H9 (cell line): ENCODE measurements around the gene UQCRFS1. TPM values are rescaled to one million over a fixed set of nuclear protein-coding genes. Genes with fewer than 3 reads are reported as not detected.

Experiments
- DNase-seq: peaks from one replicate; pipeline ENCODE4 v3.0.0-alpha.2; 2017
- H2AFZ ChIP-seq: one replicate; pipeline ENCODE4 v1.6.1; 2013; ENCODE audit warnings: mild to moderate bottlenecking, low read length, control low read depth, moderate library complexity
- H2AK5ac ChIP-seq: 2 replicates; pipeline ENCODE4 v1.6.1; 2013; ENCODE audit warnings: low read length, control low read depth, mixed read lengths; ENCODE audit not compliant: insufficient read length
- H2BK120ac ChIP-seq: one replicate; pipeline ENCODE4 v1.6.1; 2013; ENCODE audit warnings: low read depth, mild to moderate bottlenecking, low read length, control low read depth, inconsistent platforms; ENCODE audit not compliant: poor library complexity, severe bottlenecking
- H2BK12ac ChIP-seq: 2 replicates; pipeline ENCODE4 v1.6.1; 2013; ENCODE audit warnings: low read length, control low read depth, mixed read lengths, low read depth; ENCODE audit not compliant: insufficient read length
- H2BK15ac ChIP-seq: 2 replicates; pipeline ENCODE4 v1.6.1; 2013; ENCODE audit warnings: low read depth, low read length, control low read depth
- H2BK20ac ChIP-seq: one replicate; pipeline ENCODE4 v1.6.1; 2013; ENCODE audit warnings: low read depth, mild to moderate bottlenecking, low read length, control low read depth, inconsistent platforms; ENCODE audit not compliant: poor library complexity, severe bottlenecking
- H2BK5ac ChIP-seq: 2 replicates; pipeline ENCODE4 v1.6.1; 2013; ENCODE audit warnings: low read length, control low read depth, mixed read lengths; ENCODE audit not compliant: insufficient read length
- H3K14ac ChIP-seq: 2 replicates; pipeline ENCODE4 v1.6.1; 2013; ENCODE audit warnings: low read length, control low read depth; ENCODE audit not compliant: insufficient read depth
- H3K18ac ChIP-seq: 2 replicates; pipeline ENCODE4 v1.6.1; 2013; ENCODE audit warnings: low read depth, mild to moderate bottlenecking, mixed read lengths, low read length, control low read depth; ENCODE audit not compliant: insufficient read length
- H3K23ac ChIP-seq: 2 replicates; pipeline ENCODE4 v1.6.1; 2013; ENCODE audit warnings: low read length, control low read depth, mixed read lengths, low read depth; ENCODE audit not compliant: insufficient read length
- H3K23me2 ChIP-seq: 2 replicates; pipeline ENCODE4 v1.6.1; 2013; ENCODE audit warnings: low read depth, mild to moderate bottlenecking, mixed read lengths, low read length, control low read depth; ENCODE audit not compliant: insufficient read length, poor library complexity, severe bottlenecking
- H3K27ac ChIP-seq: 2 replicates; pipeline ENCODE4 v1.5.1; 2013; ENCODE audit warnings: low read length, control low read depth, mixed read lengths, low read depth; ENCODE audit not compliant: insufficient read length
- H3K27me3 ChIP-seq: 2 replicates; pipeline ENCODE4 v1.6.1; 2013; ENCODE audit warnings: low read length, control low read depth, inconsistent platforms; ENCODE audit not compliant: insufficient read depth
- H3K4ac ChIP-seq: 2 replicates; pipeline ENCODE4 v1.6.1; 2013; ENCODE audit warnings: low read depth, mild to moderate bottlenecking, control low read depth, inconsistent platforms, low read length, moderate library complexity
- H3K4me1 ChIP-seq: 2 replicates; pipeline ENCODE4 v1.6.1; 2013; ENCODE audit warnings: low read length, control low read depth, inconsistent platforms; ENCODE audit not compliant: insufficient read depth
- H3K4me2 ChIP-seq: 2 replicates; pipeline ENCODE4 v1.6.1; 2013; ENCODE audit warnings: low read length, control low read depth, mixed read lengths; ENCODE audit not compliant: insufficient read length, insufficient read depth
- H3K56ac ChIP-seq: 2 replicates; pipeline ENCODE4 v1.6.1; 2013; ENCODE audit warnings: low read depth, mild to moderate bottlenecking, mixed read lengths, low read length, control low read depth; ENCODE audit not compliant: insufficient read length
- H3K79me1 ChIP-seq: 2 replicates; pipeline ENCODE4 v1.6.1; 2013; ENCODE audit warnings: low read depth, mild to moderate bottlenecking, moderate library complexity, low read length, control low read depth, inconsistent platforms; ENCODE audit not compliant: insufficient read depth, poor library complexity, severe bottlenecking
- H3K79me2 ChIP-seq: 2 replicates; pipeline ENCODE4 v1.6.1; 2013; ENCODE audit warnings: low read length, control low read depth, inconsistent platforms; ENCODE audit not compliant: insufficient read depth
- H3K9ac ChIP-seq: 2 replicates; pipeline ENCODE4 v1.6.1; 2013; ENCODE audit warnings: low read length, control low read depth, mixed read lengths; ENCODE audit not compliant: insufficient read length; ENCODE audit errors: extremely low read depth
- H3K9me3 ChIP-seq: one replicate; pipeline ENCODE4 v1.6.1; 2013; ENCODE audit warnings: low read depth, low read length, inconsistent platforms; ENCODE audit not compliant: control insufficient read depth
- H3T11ph ChIP-seq: one replicate; pipeline ENCODE4 v1.6.1; 2013; ENCODE audit warnings: mild to moderate bottlenecking, low read length, control low read depth, inconsistent platforms
- H4K20me1 ChIP-seq: one replicate; pipeline ENCODE4 v1.6.1; 2013; ENCODE audit not compliant: control insufficient read depth, insufficient read length, insufficient read depth
- H4K5ac ChIP-seq: 2 replicates; pipeline ENCODE4 v1.6.1; 2013; ENCODE audit warnings: low read depth, mild to moderate bottlenecking, mixed read lengths, low read length, control low read depth; ENCODE audit not compliant: insufficient read length
- H4K8ac ChIP-seq: replicated peaks from 2 replicates; pipeline ENCODE4 v1.6.1; 2013; ENCODE audit warnings: low read length, control low read depth, mixed read lengths, low read depth; ENCODE audit not compliant: insufficient read length
- H4K91ac ChIP-seq: 2 replicates; pipeline ENCODE4 v1.6.1; 2013; ENCODE audit warnings: low read depth, mild to moderate bottlenecking, moderate library complexity, mixed read lengths, low read length, control low read depth; ENCODE audit not compliant: insufficient read length
- H3K27ac Mint-ChIP-seq, 3 experiments: 2 replicates in 2 of 3; 3 replicates in 1 of 3; pipeline ENCODE4 v1.8.0; 2020 to 2021; ENCODE audit warnings: mixed read lengths in 3 of 3, mild to moderate bottlenecking in 1 of 3, moderate library complexity in 1 of 3
- H3K27me3 Mint-ChIP-seq: 2 replicates; pipeline ENCODE4 v1.8.0; 2021; ENCODE audit warnings: low read depth, mild to moderate bottlenecking, moderate library complexity, mixed read lengths
- H3K36me3 Mint-ChIP-seq, 3 experiments: 2 replicates in 2 of 3; 3 replicates in 1 of 3; pipeline ENCODE4 v1.8.0; 2020 to 2021; ENCODE audit warnings: low read depth in 3 of 3, mixed read lengths in 3 of 3; ENCODE audit not compliant: insufficient read depth in 1 of 3
- H3K4me1 Mint-ChIP-seq, 2 experiments: 2 replicates each; pipeline ENCODE4 v1.8.0; 2020; ENCODE audit warnings: mixed read lengths in 2 of 2
- H3K4me3 Mint-ChIP-seq, 2 experiments: 2 replicates in 1 of 2; 3 replicates in 1 of 2; pipeline ENCODE4 v1.8.0; 2020 to 2021; ENCODE audit warnings: mild to moderate bottlenecking in 2 of 2, mixed read lengths in 2 of 2, moderate library complexity in 1 of 2
- H3K9me3 Mint-ChIP-seq, 2 experiments: 2 replicates in 1 of 2; 3 replicates in 1 of 2; pipeline ENCODE4 v1.8.0; 2020; ENCODE audit warnings: mild to moderate bottlenecking in 2 of 2, mixed read lengths in 2 of 2, moderate library complexity in 1 of 2
- CTCF ChIP-seq: fragments of 200-600 bp; sonication (generic); conservative IDR thresholded peaks from 3 replicates; pipeline ENCODE4 v1.8.0; 2021; ENCODE audit warnings: antibody characterized with exemption, mild to moderate bottlenecking
- WGBS: extraction: QIAGEN DNeasy Blood & Tissue Kit; methylation state at CpG from one replicate; pipeline ENCODE4 v1.1.7; 2013; ENCODE audit warnings: missing lambda C conversion rate, low lambda C conversion rate, mixed read lengths; ENCODE audit not compliant: insufficient read length; ENCODE audit errors: extremely low coverage; 5-methylcytosine and 5-hydroxymethylcytosine counted together
- total RNA-seq: library from RNA; stranded (reverse); gene quantifications from 2 replicates; pipeline ENCODE4 v1.2.1, GENCODE V29; 2021

UQCRFS1 gene
- total RNA-seq, 1 experiment from 2014 or later, result 46.1 TPM

GRCh38 chr19:29248332-29248844 lies 35.4 kb upstream of the UQCRFS1 start:
- no peaks in the 10 kb centered on the region for H3K79me2 ChIP-seq
- no peak overlapping the region for H2BK5ac ChIP-seq
- H3K14ac ChIP-seq, result no peak overlapping the region
- H3K23me2 ChIP-seq, result no peaks in the 10 kb centered on the region
- no peaks in the 10 kb centered on the region for H3K79me1 ChIP-seq
- no peaks in the 10 kb centered on the region for H4K20me1 ChIP-seq
- H2AFZ ChIP-seq, result no peak overlapping the region
- H3K4me3 Mint-ChIP-seq, result no peak overlapping the region
- H3K56ac ChIP-seq, result no peak overlapping the region
- H3K23ac ChIP-seq, result no peak overlapping the region
- no peak overlapping the region for H3T11ph ChIP-seq
- peaks cover 0 to 2% of the 10 kb centered on the region in 2 experiments; a peak in 2 of 5 replicates for H3K9me3 Mint-ChIP-seq
- TF ChIP-seq CTCF, result peak; percentile 32; the same call in 2 of the 3 replicates
- 0 out of 7 replicates have a peak, but pooled peaks cover 0 to 1% (median 0%) of the 10 kb centered on the region in 3 experiments for H3K36me3 Mint-ChIP-seq
- no peak overlapping the region for H2BK15ac ChIP-seq
- H3K27me3 ChIP-seq, result no peaks in the 10 kb centered on the region
- no peak overlapping the region for H3K4ac ChIP-seq
- H3K18ac ChIP-seq, result no peak overlapping the region
- H3K27me3 Mint-ChIP-seq, result peaks cover 14% of the 10 kb centered on the region
- no peak overlapping the region for H3K9ac ChIP-seq
- no peaks in the 10 kb centered on the region for H3K4me1 ChIP-seq
- no peak overlapping the region for H3K4me2 ChIP-seq
- 0 out of 7 replicates have a peak overlapping the region, but pooled peaks of 1 of the 3 experiments have one; percentile 22 for H3K27ac Mint-ChIP-seq
- peak; percentile 35 for DNase-seq
- H2BK12ac ChIP-seq, result no peak overlapping the region
- H2BK120ac ChIP-seq, result no peak overlapping the region
- no peak overlapping the region for H4K5ac ChIP-seq
- no peak overlapping the region for H4K91ac ChIP-seq
- WGBS, result no CpG with 5 or more reads among the region's 9 CpGs
- H2AK5ac ChIP-seq, result no peak overlapping the region
- peaks cover 33 to 35% of the 10 kb centered on the region in 2 experiments for H3K4me1 Mint-ChIP-seq
- no peaks in the 10 kb centered on the region for H3K9me3 ChIP-seq
- no peak overlapping the region for H4K8ac ChIP-seq
- no peak overlapping the region for H2BK20ac ChIP-seq
- H3K27ac ChIP-seq, result no peak overlapping the region
